Thoracic aorta (tissue), 2 donors: ENCODE data around the gene SLC9A8. TPM values are rescaled to one million over a fixed set of nuclear protein-coding genes. Genes with fewer than 3 reads are reported as not detected.

ENCODE experiments used
- ATAC-seq: fragments of 150-250 bp; one replicate; pipeline ENCODE4 v1.8.0; 2017; ENCODE audit warnings: low read depth; ENCODE audit not compliant: insufficient number of reproducible peaks, low FRiP score
- DNase-seq: peaks from one replicate; pipeline ENCODE4 v3.0.0-alpha.2; 2020; ENCODE audit warnings: low spot score
- H3K27ac ChIP-seq, 2 donors: fragments of 200-600 bp; sonication (generic); 1 replicate in 1 of 2; 2 replicates in 1 of 2; pipeline ENCODE4 v1.5.1; 2016; ENCODE audit warnings: mild to moderate bottlenecking in 2 of 2, moderate library complexity in 2 of 2
- H3K27me3 ChIP-seq: fragments of 200-600 bp; sonication (generic); replicated peaks from 2 replicates; pipeline ENCODE4 v1.6.0; 2016; ENCODE audit warnings: mild to moderate bottlenecking; ENCODE audit not compliant: insufficient read depth
- H3K36me3 ChIP-seq: fragments of 200-600 bp; sonication (generic); one replicate; pipeline ENCODE4 v1.5.1; 2016
- H3K4me1 ChIP-seq, 2 donors: fragments of 200-600 bp; sonication (generic); 1 replicate in 1 of 2; 2 replicates in 1 of 2; pipeline versions ENCODE4 v1.5.1 to v1.6.0; 2016; ENCODE audit warnings: low read depth in 2 of 2, mild to moderate bottlenecking in 1 of 2; ENCODE audit not compliant: control insufficient read depth in 1 of 2
- H3K4me3 ChIP-seq: fragments of 200-600 bp; sonication (generic); 2 replicates; pipeline ENCODE4 v1.5.1; 2016; ENCODE audit warnings: mild to moderate bottlenecking
- H3K9me3 ChIP-seq: fragments of 200-600 bp; sonication (generic); 2 replicates; pipeline ENCODE4 v1.5.1; 2016
- CTCF ChIP-seq: fragments of 200-600 bp; sonication (generic); IDR thresholded peaks from one replicate; pipeline ENCODE4 v1.5.1; 2019; ENCODE audit warnings: antibody characterized with exemption
- total RNA-seq, 2 donors: library from RNA; depleted of rRNA; stranded (reverse); fragments of >200 nt; gene quantifications; one replicate each; pipeline versions ENCODE4 v1.1.0 to v1.2.3, GENCODE V29; 2016

The SLC9A8 gene
- total RNA-seq, 2 donors from 2014 or later: 9.2 to 14.3 TPM

DNA sequence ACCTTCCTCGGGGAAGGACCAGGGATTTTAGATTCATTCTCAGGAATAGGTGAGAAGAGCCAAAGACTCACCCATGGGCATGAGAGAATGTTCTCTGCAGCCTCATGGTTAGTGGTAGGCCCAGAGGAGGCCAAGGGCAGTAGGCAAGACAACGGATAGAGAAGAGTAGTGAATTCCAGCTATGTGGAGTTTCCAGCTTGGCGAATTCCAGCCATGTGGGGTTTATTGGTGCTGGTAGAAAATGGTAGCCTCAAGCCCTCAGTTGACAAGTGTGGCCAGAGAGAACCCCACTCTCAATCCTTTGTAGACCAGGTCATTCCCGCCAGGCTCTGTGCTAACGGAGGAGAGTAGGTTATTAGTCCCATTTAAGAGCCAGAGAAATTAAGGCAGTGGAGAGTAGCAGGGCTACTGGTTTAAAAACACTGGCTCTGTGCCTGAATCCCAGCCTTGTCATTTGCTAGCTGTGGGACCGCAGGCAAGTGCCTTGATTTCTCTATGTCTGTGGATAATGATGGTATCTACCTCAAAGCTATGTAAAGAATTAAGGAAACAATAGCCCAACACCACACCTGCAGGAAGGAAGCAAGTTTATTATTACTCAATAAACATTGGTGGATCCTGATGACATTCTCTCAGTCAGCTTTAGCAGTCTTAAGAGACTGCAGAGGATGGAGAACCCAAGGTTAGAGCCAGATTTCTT, 2.0 kb upstream of the SLC9A8 start:
- no peak overlapping the region for H3K27ac ChIP-seq
- no peak overlapping the region for H3K4me3 ChIP-seq
- H3K9me3 ChIP-seq: no peaks in the 10 kb centered on the region
- no peaks in the 10 kb centered on the region for H3K27me3 ChIP-seq
- peaks cover 6 to 22% of the 10 kb centered on the region in 2 donors for H3K4me1 ChIP-seq
- H3K36me3 ChIP-seq: peaks cover 5% of the 10 kb centered on the region
- DNase-seq (no peak), ATAC-seq (no peak)
- TF ChIP-seq CTCF: no peak

DNA sequence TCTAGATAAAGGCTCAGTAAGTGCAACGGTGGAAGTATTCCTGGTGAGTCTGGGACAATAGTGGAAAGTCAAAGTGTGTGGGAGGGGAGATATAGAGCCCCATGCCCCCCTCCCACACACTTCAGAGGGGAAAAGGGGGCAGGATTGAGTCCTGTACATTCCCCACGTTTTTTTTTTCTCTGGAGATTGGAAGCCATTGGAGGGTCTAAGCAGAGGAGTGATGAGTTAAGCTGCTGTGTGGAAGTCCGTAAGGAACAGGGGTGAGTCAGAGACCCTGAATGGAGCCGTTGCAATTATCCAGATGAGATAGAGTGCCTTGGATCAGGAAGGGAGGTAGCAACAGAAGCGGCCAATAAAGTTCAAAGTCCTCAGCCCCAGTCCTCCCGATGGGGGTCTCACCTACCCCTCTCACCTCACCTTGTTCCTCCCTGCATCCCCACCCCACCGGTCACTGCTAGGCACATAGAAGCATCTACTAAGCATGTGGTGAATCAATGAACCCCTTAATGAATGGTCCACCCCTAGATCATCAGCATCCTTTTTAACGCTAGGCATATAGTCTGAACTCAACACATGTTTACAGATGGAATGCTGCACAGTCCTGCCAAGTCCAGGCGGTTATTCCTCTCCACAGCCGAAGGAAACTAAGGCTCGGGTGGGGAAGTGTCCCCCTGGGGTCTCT, 662 bp upstream of the SLC9A8 start:
- TF ChIP-seq CTCF: no peak
- peak; percentile 6 for ATAC-seq
- DNase-seq: no peak
- Histone ChIP-seq H3K27me3 (no peaks in the 10 kb centered on the region), H3K4me3 (peak overlapping the region; percentile 92), H3K36me3 (peaks cover 12% of the 10 kb centered on the region), H3K27ac (peak overlapping the region; percentile 81 to 91), H3K4me1 (peaks cover 6 to 22% of the 10 kb centered on the region in 2 donors), H3K9me3 (no peaks in the 10 kb centered on the region)

DNA sequence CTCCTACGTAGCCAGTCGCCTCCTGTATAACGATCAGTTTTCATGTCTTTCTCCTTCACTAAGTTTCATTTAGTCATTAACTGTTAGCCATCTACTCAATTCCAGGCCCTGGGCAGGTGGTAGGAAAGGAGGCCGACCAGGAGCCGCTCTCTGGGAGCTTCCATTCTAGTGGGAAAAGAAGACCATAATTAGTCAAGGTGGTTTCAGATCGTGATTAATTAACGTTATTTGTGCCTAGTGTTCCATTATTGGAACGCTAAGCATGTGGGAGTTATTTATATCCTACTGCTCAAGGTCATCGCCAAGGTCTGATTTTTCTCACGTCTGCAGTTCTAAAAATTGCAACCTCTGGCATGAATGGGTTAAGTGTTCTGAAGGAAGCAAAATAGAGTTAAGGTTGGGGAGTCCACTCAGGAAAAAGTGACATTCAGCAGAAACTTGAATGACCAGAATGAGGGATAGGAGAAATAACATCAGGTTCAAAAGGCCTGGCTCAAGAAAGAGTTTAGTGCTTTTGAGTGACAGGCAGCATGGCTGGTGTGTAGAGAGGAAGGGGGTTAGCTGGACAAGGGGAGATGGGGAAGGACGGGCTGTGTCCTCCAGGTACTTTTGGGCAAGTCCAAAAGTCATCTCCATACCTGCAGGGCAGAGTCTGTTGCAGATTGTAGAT, 812 bp downstream of the SLC9A8 start:
- H3K4me3 ChIP-seq: peak overlapping the region; percentile 92
- no peak for TF ChIP-seq CTCF
- DNase-seq: no peak
- H3K4me1 ChIP-seq: peaks cover 6 to 22% of the 10 kb centered on the region in 2 donors
- peak overlapping the region; percentile 81 to 91 for H3K27ac ChIP-seq
- ATAC-seq: no peak
- H3K27me3 ChIP-seq: no peaks in the 10 kb centered on the region
- H3K9me3 ChIP-seq: no peaks in the 10 kb centered on the region
- H3K36me3 ChIP-seq: peaks cover 12% of the 10 kb centered on the region

- no peak for TF ChIP-seq CTCF
- ATAC-seq (no peak), DNase-seq (no peak)
- H3K9me3 ChIP-seq: no peaks in the 10 kb centered on the region
- H3K4me3 ChIP-seq: no peak overlapping the region
- peaks cover 6 to 22% of the 10 kb centered on the region in 2 donors for H3K4me1 ChIP-seq
- H3K27ac ChIP-seq: no peak overlapping the region
- H3K27me3 ChIP-seq: no peaks in the 10 kb centered on the region
- H3K36me3 ChIP-seq: peaks cover 15% of the 10 kb centered on the region
These were observed 1.5 kb downstream of the SLC9A8 start for GRCh38 chr20:49814057-49814694.

DNA sequence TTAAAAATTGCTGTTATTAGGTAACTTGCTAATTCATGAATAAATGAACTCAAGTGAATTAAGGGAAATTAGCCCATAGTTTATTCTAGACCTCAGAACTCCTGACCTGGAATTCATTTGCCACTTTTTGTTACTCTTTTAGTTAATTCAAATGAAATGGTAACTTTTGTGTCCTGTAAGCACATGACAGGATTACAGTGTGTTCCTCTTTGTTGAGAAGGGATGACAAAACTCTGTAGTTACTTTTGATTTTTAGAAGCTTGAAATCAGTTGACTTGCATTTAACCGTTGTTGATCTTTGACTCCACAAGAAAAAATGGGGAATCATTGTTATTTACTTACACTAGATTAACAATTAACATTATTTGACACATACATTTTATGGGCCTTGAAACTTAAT, 6.2 kb downstream of the SLC9A8 start:
- no peaks in the 10 kb centered on the region for H3K9me3 ChIP-seq
- H3K4me3 ChIP-seq: no peak overlapping the region
- no peak for ATAC-seq
- no peak for DNase-seq
- no peak overlapping the region for H3K27ac ChIP-seq
- peaks cover 29% of the 10 kb centered on the region for H3K36me3 ChIP-seq
- no peaks in the 10 kb centered on the region for H3K27me3 ChIP-seq
- no peak for TF ChIP-seq CTCF
- peaks cover 6 to 23% of the 10 kb centered on the region in 2 donors for H3K4me1 ChIP-seq
